Measurements from ENCODE around the gene NELL1.

NELL1 gene

DNA sequence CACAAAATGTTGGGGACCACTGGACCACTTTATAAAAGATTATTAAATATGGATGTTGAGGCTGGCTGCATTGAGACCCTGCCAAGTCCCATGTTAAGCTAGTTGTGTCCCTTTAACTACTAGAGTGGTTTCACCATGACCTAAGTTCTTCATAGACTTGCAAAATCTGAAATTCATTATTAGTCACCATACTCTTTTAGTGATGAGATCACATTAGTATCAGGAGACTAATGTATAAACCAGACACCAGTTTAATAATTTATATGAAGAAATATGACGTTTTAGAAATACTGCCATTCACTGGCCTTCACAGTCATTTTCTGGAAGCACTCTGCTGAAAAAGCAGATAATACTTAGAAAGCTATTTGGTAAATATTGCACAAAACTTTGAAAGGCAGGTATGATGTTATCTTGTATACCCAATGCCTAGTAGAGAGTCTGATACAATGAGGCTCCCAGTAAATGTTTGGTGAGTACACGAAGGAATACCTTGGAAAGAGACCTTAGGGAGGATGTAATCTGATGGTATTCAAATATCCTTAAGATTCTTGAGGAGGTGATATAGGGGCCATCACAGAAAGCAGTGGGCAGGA, 795.3 kb downstream of the NELL1 start:
- DNase-seq (ENCODE audit: low read depth): no peak
- H3K4me3 ChIP-seq (ENCODE audit: low read length): no peak overlapping the region
- TF ChIP-seq, protein P1, sequence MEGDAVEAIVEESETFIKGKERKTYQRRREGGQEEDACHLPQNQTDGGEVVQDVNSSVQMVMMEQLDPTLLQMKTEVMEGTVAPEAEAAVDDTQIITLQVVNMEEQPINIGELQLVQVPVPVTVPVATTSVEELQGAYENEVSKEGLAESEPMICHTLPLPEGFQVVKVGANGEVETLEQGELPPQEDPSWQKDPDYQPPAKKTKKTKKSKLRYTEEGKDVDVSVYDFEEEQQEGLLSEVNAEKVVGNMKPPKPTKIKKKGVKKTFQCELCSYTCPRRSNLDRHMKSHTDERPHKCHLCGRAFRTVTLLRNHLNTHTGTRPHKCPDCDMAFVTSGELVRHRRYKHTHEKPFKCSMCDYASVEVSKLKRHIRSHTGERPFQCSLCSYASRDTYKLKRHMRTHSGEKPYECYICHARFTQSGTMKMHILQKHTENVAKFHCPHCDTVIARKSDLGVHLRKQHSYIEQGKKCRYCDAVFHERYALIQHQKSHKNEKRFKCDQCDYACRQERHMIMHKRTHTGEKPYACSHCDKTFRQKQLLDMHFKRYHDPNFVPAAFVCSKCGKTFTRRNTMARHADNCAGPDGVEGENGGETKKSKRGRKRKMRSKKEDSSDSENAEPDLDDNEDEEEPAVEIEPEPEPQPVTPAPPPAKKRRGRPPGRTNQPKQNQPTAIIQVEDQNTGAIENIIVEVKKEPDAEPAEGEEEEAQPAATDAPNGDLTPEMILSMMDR (conservative IDR thresholded peaks at IDR 0.05; ENCODE audit: low read depth, low read length): no peak

- TF ChIP-seq, protein P1 (conservative IDR thresholded peaks at IDR 0.05; ENCODE audit: low read depth, low read length): no peak
- H3K4me3 ChIP-seq (ENCODE audit: low read length): no peak overlapping the region
- no peak for DNase-seq (ENCODE audit: low read depth)
Observed at GRCh38 chr11:21465203-21465602, 795.8 kb downstream of the NELL1 start.

- TF ChIP-seq, protein P1 (conservative IDR thresholded peaks at IDR 0.05; ENCODE audit: low read depth, low read length): no peak
Observed at GRCh38 chr11:21465920-21466319, 796.5 kb downstream of the NELL1 start.

GRCh38 chr11:21470521-21470920, 801.1 kb downstream of the NELL1 start:
- H3K4me3 ChIP-seq (ENCODE audit: low read length): no peak overlapping the region
- TF ChIP-seq, protein P1 (conservative IDR thresholded peaks at IDR 0.05; ENCODE audit: low read depth, low read length): no peak
- no peak for DNase-seq (ENCODE audit: low read depth)

More at GRCh38 chr11:21465920-21466319, 796.5 kb downstream of the NELL1 start:
- no peak for DNase-seq (ENCODE audit: low read depth)
- no peak overlapping the region for H3K4me3 ChIP-seq (ENCODE audit: low read length)

GRCh38 chr11:21472261-21472660, 802.9 kb downstream of the NELL1 start:
- DNase-seq (ENCODE audit: low read depth): peak; percentile 56
- H3K4me3 ChIP-seq (ENCODE audit: low read length): no peak overlapping the region
- TF ChIP-seq, protein P1 (conservative IDR thresholded peaks at IDR 0.05; ENCODE audit: low read depth, low read length): no peak

DNA sequence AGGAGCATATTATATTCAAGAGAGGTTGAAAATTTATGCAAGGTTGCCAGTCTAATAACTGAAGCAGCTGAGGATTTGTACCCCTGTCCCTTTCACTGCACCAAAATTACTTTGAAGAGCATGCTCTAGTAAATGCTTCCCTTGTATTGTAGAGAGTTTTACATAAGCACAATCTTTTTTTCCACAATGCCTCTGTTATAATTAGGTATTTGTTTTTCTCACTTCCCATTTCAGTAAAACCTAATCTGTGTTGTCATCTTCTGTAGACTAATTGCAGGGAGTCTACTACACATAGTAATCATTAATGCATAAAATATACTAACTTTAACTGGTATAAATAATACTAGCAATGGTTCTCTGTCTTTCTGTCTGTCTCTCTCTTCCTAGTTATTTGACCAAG, 805.1 kb downstream of the NELL1 start:
- H3K4me3 ChIP-seq (ENCODE audit: low read length): no peak overlapping the region
- DNase-seq (ENCODE audit: low read depth): no peak
- TF ChIP-seq, protein P1 (conservative IDR thresholded peaks at IDR 0.05; ENCODE audit: low read depth, low read length): no peak

- DNase-seq (ENCODE audit: low read depth): no peak
Observed at GRCh38 chr11:21475276-21475675, 805.9 kb downstream of the NELL1 start.

More at GRCh38 chr11:21475276-21475675, 805.9 kb downstream of the NELL1 start:
- TF ChIP-seq, protein P1 (conservative IDR thresholded peaks at IDR 0.05; ENCODE audit: low read depth, low read length): peak; percentile 11
- no peak overlapping the region for H3K4me3 ChIP-seq (ENCODE audit: low read length)

Data from retinal pigment epithelial cell (primary cell).